ENCODE data around the gene ANKS1A. TPM values are rescaled to one million over a fixed set of nuclear protein-coding genes. Genes with fewer than 3 reads are reported as not detected.

ANKS1A gene
- total and polyA plus RNA-seq, 2 experiments from 2014 or later: 12.1 to 31.9 TPM

DNA sequence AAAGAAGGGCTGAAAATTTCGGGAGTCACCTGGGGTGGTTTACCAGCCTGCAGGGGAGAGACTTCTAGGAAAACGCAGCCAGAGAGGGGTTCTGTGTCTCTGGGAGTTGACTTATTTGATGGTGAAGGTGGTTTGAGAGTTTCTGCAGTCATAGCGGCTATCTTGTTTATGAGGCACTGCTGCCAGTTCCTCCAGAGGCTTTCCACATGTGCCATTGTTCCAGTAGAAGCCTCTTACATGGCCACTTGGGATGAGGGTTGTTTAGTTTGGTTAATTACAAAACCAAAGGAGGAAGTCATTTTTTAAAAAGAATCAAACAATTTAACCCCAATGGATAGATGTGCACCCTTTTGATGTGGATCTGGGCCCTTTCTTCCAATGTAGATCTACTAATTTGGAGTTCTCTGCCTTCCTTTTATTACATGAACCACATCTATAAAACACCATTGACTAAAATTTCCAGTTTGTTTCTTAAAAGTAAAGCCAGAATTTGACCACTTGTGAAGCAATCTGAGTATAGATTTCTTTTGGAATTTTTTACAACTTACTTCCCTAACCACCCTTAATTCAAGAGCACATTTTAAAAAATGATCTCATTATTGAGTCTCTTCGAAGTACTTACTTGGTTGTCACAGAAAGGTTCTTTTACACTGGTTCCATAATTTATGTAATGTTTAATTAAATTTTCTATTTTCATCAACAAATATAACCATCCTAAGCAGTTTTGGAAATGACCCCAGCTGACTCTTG lies 154.5 kb downstream of the ANKS1A start:
- peak overlapping the region; percentile 95 for H3K27ac Mint-ChIP-seq
- Histone ChIP-seq H3K4me2 (peak overlapping the region; percentile 1; the same call in 1 of the 2 replicates), H3K9me2 (ENCODE audit: insufficient read depth) (no peaks in the 10 kb centered on the region), H3K36me3 (ENCODE audit: insufficient read depth) (no peaks in the 10 kb centered on the region), H3K4me1 (ENCODE audit: insufficient read depth) (peaks cover 75% of the 10 kb centered on the region), H3K27ac (ENCODE audit: low read depth) (peak overlapping the region; percentile 66), H3K27me3 (ENCODE audit: insufficient read depth) (no peaks in the 10 kb centered on the region), H4K20me1 (replicated peaks; ENCODE audit: insufficient read depth) (no peaks in the 10 kb centered on the region), H3F3A (replicated peaks; ENCODE audit: low read depth) (no peaks in the 10 kb centered on the region; the same call in 1 of the 2 replicates), H3K79me2 (replicated peaks; ENCODE audit: insufficient read depth) (no peaks in the 10 kb centered on the region; the same call in 1 of the 2 replicates), H3K4me3 (no peak overlapping the region), H2AFZ (no peak overlapping the region)
- TF ChIP-seq, protein P1, sequence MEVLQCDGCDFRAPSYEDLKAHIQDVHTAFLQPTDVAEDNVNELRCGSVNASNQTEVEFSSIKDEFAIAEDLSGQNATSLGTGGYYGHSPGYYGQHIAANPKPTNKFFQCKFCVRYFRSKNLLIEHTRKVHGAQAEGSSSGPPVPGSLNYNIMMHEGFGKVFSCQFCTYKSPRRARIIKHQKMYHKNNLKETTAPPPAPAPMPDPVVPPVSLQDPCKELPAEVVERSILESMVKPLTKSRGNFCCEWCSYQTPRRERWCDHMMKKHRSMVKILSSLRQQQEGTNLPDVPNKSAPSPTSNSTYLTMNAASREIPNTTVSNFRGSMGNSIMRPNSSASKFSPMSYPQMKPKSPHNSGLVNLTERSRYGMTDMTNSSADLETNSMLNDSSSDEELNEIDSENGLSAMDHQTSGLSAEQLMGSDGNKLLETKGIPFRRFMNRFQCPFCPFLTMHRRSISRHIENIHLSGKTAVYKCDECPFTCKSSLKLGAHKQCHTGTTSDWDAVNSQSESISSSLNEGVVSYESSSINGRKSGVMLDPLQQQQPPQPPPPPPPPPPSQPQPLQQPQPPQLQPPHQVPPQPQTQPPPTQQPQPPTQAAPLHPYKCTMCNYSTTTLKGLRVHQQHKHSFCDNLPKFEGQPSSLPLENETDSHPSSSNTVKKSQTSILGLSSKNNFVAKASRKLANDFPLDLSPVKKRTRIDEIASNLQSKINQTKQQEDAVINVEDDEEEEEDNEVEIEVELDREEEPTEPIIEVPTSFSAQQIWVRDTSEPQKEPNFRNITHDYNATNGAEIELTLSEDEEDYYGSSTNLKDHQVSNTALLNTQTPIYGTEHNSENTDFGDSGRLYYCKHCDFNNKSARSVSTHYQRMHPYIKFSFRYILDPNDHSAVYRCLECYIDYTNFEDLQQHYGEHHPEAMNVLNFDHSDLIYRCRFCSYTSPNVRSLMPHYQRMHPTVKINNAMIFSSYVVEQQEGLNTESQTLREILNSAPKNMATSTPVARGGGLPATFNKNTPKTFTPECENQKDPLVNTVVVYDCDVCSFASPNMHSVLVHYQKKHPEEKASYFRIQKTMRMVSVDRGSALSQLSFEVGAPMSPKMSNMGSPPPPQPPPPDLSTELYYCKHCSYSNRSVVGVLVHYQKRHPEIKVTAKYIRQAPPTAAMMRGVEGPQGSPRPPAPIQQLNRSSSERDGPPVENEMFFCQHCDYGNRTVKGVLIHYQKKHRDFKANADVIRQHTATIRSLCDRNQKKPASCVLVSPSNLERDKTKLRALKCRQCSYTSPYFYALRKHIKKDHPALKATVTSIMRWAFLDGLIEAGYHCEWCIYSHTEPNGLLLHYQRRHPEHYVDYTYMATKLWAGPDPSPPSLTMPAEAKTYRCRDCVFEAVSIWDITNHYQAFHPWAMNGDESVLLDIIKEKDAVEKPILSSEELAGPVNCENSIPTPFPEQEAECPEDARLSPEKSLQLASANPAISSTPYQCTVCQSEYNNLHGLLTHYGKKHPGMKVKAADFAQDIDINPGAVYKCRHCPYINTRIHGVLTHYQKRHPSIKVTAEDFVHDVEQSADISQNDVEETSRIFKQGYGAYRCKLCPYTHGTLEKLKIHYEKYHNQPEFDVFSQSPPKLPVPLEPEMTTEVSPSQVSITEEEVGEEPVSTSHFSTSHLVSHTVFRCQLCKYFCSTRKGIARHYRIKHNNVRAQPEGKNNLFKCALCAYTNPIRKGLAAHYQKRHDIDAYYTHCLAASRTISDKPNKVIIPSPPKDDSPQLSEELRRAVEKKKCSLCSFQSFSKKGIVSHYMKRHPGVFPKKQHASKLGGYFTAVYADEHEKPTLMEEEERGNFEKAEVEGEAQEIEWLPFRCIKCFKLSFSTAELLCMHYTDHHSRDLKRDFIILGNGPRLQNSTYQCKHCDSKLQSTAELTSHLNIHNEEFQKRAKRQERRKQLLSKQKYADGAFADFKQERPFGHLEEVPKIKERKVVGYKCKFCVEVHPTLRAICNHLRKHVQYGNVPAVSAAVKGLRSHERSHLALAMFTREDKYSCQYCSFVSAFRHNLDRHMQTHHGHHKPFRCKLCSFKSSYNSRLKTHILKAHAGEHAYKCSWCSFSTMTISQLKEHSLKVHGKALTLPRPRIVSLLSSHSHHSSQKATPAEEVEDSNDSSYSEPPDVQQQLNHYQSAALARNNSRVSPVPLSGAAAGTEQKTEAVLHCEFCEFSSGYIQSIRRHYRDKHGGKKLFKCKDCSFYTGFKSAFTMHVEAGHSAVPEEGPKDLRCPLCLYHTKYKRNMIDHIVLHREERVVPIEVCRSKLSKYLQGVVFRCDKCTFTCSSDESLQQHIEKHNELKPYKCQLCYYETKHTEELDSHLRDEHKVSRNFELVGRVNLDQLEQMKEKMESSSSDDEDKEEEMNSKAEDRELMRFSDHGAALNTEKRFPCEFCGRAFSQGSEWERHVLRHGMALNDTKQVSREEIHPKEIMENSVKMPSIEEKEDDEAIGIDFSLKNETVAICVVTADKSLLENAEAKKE (CRISPR knock-in tag; IDR thresholded peaks at IDR 0.05): no peak
- TF ChIP-seq ZNF331 (CRISPR knock-in tag; IDR thresholded peaks at IDR 0.05; ENCODE audit: low read depth) (no peak), CTCF (conservative IDR thresholded peaks at IDR 0.05; ENCODE audit: low read depth in 2 of 2) (no peak), JUNB (IDR thresholded peaks at IDR 0.05; ENCODE audit: unreplicated experiment) (no peak), ETS1 (IDR thresholded peaks at IDR 0.05) (no peak), ZNF114 (CRISPR knock-in tag; IDR thresholded peaks at IDR 0.05) (no peak), EZH2phosphoT487 (IDR thresholded peaks at IDR 0.05; ENCODE audit: unreplicated experiment) (no peak), CREB1 (CRISPR knock-in tag; IDR thresholded peaks at IDR 0.05; ENCODE audit: low read depth) (no peak), POLR2AphosphoS5 (IDR thresholded peaks at IDR 0.05; ENCODE audit: low read depth) (no peak), REST (IDR thresholded peaks at IDR 0.05; ENCODE audit: unreplicated experiment) (no peak), STAT1 (IDR thresholded peaks at IDR 0.05; ENCODE audit: unreplicated experiment) (no peak)
- ATAC-seq (no peak), DNase-seq (ENCODE audit: low spot score) (no peak)
- no peak overlapping the region for H3K4me3 Mint-ChIP-seq
- peaks cover 12% of the 10 kb centered on the region; the same call in 2 of the 3 replicates for H3K36me3 Mint-ChIP-seq (ENCODE audit: low read depth)
- peaks cover 6% of the 10 kb centered on the region for H3K27me3 Mint-ChIP-seq (ENCODE audit: insufficient read depth, low read depth, poor library complexity)
- H3K9me3 Mint-ChIP-seq: no peaks in the 10 kb centered on the region
- peaks cover 68% of the 10 kb centered on the region for H3K4me1 Mint-ChIP-seq

Measured in GM23338 (cell line).